ENCODE data around the gene CAMKK2.

The CAMKK2 gene

GRCh38 chr12:121297435-121297991, 1.0 kb upstream of the CAMKK2 start:
- peak; percentile 47 for DNase-seq (ENCODE audit: low spot score)
- TF ChIP-seq, protein P1, sequence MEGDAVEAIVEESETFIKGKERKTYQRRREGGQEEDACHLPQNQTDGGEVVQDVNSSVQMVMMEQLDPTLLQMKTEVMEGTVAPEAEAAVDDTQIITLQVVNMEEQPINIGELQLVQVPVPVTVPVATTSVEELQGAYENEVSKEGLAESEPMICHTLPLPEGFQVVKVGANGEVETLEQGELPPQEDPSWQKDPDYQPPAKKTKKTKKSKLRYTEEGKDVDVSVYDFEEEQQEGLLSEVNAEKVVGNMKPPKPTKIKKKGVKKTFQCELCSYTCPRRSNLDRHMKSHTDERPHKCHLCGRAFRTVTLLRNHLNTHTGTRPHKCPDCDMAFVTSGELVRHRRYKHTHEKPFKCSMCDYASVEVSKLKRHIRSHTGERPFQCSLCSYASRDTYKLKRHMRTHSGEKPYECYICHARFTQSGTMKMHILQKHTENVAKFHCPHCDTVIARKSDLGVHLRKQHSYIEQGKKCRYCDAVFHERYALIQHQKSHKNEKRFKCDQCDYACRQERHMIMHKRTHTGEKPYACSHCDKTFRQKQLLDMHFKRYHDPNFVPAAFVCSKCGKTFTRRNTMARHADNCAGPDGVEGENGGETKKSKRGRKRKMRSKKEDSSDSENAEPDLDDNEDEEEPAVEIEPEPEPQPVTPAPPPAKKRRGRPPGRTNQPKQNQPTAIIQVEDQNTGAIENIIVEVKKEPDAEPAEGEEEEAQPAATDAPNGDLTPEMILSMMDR (IDR thresholded peaks at IDR 0.05; ENCODE audit: extremely low read depth, missing control alignments) = no peak

- TF ChIP-seq, protein P1 (IDR thresholded peaks at IDR 0.05; ENCODE audit: extremely low read depth, missing control alignments) = no peak
- peak; percentile 49 for DNase-seq (ENCODE audit: low spot score)
Observed at GRCh38 chr12:121295746-121296617, 527 bp downstream of the CAMKK2 start.

DNA sequence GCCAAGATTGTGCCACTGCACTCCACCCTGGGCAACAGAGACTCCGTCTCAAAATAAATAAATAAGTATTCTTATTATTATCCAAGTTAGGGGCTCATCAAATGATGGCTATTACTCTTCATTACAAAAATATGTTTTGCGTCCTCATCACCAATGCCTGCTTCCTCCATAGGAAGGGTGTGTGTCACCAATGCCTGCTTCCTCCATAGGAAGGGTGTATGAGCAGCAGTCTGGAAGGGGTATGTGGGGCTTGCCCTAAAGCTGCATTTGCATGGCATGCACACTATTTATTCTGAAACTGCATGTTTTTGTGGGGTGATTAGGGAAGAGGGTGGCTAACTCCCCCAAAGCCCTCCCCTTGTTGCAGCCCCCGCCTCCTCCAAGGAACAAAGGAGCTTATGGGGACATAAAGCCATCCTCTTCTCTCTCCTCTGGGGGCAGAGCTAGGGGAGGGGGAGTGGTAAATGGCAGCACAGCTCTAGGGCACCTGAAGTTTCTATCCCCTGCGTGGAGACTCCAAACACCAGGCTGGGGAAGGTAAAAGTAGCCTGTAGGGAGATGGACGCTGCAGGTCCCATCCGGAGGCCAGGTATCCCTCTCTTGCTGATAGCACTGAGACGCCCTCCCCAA, 1.3 kb downstream of the CAMKK2 start:
- TF ChIP-seq, protein P1 (IDR thresholded peaks at IDR 0.05; ENCODE audit: extremely low read depth, missing control alignments) = no peak
- DNase-seq (ENCODE audit: low spot score) = peak; percentile 39

GRCh38 chr12:121294151-121294889, 2.2 kb downstream of the CAMKK2 start:
- DNase-seq (ENCODE audit: low spot score) = no peak
- TF ChIP-seq, protein P1 (IDR thresholded peaks at IDR 0.05; ENCODE audit: extremely low read depth, missing control alignments) = no peak

DNA sequence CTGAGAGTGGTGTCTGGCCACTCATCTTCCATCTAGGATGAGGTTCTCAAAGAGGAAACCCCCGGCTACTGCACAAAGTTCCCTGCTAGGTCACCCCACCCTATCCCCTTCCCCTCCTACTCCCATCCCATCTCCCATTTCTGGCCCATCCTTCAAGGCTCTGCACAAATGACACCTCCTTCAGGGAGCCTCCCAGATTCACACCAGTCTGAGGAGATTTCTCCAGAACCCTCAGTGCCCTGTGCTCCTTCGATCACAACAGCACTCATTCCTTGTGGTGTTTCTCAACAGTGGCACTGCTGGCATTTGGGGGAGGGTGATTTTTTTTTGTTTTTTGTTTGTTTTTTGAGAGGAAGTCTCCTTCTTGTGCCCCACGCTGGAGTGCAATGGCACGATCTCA, 2.9 kb downstream of the CAMKK2 start:
- no peak for DNase-seq (ENCODE audit: low spot score)
- TF ChIP-seq, protein P1 (IDR thresholded peaks at IDR 0.05; ENCODE audit: extremely low read depth, missing control alignments) = no peak

- no peak for DNase-seq (ENCODE audit: low spot score)
- TF ChIP-seq, protein P1 (IDR thresholded peaks at IDR 0.05; ENCODE audit: extremely low read depth, missing control alignments) = no peak
Observed at GRCh38 chr12:121290410-121290809, 6.1 kb downstream of the CAMKK2 start.
